ENCODE measurements around the gene PPP1R3C. TPM values are rescaled to one million over a fixed set of nuclear protein-coding genes. Genes with fewer than 3 reads are reported as not detected.

PPP1R3C gene
- polyA plus RNA-seq = 0.51 and 0.64 TPM in 2 replicates
- polyA minus RNA-seq = 1.5 and 2.1 TPM in 2 replicates

- peaks cover 8% of the 10 kb centered on the region for H3K27me3 ChIP-seq (ENCODE audit: insufficient read depth, low read depth, low read length)
- no peak within 1 kb of the TSS for H3K4me2 ChIP-seq (ENCODE audit: low read length)
- H3K9me3 ChIP-seq (ENCODE audit: low read length) = no peaks in the 10 kb centered on the region
- H3K79me2 ChIP-seq (replicated peaks; ENCODE audit: insufficient read depth, low read length) = no peaks in the 10 kb centered on the region
- H4K20me1 ChIP-seq (ENCODE audit: insufficient read depth) = no peaks in the 10 kb centered on the region
- H3K4me3 ChIP-seq (ENCODE audit: low read length) = peak within 1 kb of the TSS; percentile 69
- TF ChIP-seq MXI1 (conservative IDR thresholded peaks at IDR 0.05; ENCODE audit: poor library complexity, severe bottlenecking) (peak; percentile 37), POLR2AphosphoS5 (IDR thresholded peaks at IDR 0.05) (no peak), EZH2 (IDR thresholded peaks at IDR 0.05; ENCODE audit: borderline replicate concordance, insufficient read depth, low read length, poor library complexity, severe bottlenecking) (no peak), EP300 (conservative IDR thresholded peaks at IDR 0.05; ENCODE audit: poor library complexity, severe bottlenecking) (no peak), TAF1 (IDR thresholded peaks at IDR 0.05; ENCODE audit: low read depth) (no peak), CTCF (IDR thresholded peaks at IDR 0.05; ENCODE audit: poor library complexity, severe bottlenecking) (peak; percentile 55), RAD21 (conservative IDR thresholded peaks at IDR 0.05) (peak; percentile 26), SMC3 (conservative IDR thresholded peaks at IDR 0.05; ENCODE audit: poor library complexity) (no peak)
- TF ChIP-seq, protein P1, sequence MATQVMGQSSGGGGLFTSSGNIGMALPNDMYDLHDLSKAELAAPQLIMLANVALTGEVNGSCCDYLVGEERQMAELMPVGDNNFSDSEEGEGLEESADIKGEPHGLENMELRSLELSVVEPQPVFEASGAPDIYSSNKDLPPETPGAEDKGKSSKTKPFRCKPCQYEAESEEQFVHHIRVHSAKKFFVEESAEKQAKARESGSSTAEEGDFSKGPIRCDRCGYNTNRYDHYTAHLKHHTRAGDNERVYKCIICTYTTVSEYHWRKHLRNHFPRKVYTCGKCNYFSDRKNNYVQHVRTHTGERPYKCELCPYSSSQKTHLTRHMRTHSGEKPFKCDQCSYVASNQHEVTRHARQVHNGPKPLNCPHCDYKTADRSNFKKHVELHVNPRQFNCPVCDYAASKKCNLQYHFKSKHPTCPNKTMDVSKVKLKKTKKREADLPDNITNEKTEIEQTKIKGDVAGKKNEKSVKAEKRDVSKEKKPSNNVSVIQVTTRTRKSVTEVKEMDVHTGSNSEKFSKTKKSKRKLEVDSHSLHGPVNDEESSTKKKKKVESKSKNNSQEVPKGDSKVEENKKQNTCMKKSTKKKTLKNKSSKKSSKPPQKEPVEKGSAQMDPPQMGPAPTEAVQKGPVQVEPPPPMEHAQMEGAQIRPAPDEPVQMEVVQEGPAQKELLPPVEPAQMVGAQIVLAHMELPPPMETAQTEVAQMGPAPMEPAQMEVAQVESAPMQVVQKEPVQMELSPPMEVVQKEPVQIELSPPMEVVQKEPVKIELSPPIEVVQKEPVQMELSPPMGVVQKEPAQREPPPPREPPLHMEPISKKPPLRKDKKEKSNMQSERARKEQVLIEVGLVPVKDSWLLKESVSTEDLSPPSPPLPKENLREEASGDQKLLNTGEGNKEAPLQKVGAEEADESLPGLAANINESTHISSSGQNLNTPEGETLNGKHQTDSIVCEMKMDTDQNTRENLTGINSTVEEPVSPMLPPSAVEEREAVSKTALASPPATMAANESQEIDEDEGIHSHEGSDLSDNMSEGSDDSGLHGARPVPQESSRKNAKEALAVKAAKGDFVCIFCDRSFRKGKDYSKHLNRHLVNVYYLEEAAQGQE (IDR thresholded peaks at IDR 0.05; ENCODE audit: borderline replicate concordance) = no peak
- H3K36me3 ChIP-seq (ENCODE audit: insufficient read depth, low read length) = no peaks in the 10 kb centered on the region
- peak within 1 kb of the TSS; percentile 26 for H3K9ac ChIP-seq (ENCODE audit: low read length)
- H3K9me2 ChIP-seq (ENCODE audit: insufficient read depth, low read length) = no peaks in the 10 kb centered on the region
- H3F3A ChIP-seq (ENCODE audit: insufficient read depth, low read length, poor library complexity, severe bottlenecking) = no peaks in the 10 kb centered on the region
- no peak within 1 kb of the TSS for H3K27ac ChIP-seq (ENCODE audit: low read length)
- no peak within 1 kb of the TSS for H2AFZ ChIP-seq (ENCODE audit: low read depth, low read length)
These were observed at the start of gene PPP1R3C for GRCh38 chr10:91632671-91633550. PPP1R3C (minus strand) TSS chr10:91633071; CDS start chr10:91632969, 102 bp downstream.

GRCh38 chr10:91681361-91682276 is 48.7 kb upstream of the PPP1R3C start:
- H4K20me1 ChIP-seq (ENCODE audit: insufficient read depth) = no peaks in the 10 kb centered on the region
- TF ChIP-seq MXI1 (conservative IDR thresholded peaks at IDR 0.05; ENCODE audit: poor library complexity, severe bottlenecking) (no peak), EZH2 (IDR thresholded peaks at IDR 0.05; ENCODE audit: borderline replicate concordance, insufficient read depth, low read length, poor library complexity, severe bottlenecking) (no peak), SMC3 (conservative IDR thresholded peaks at IDR 0.05; ENCODE audit: poor library complexity) (no peak), EP300 (conservative IDR thresholded peaks at IDR 0.05; ENCODE audit: poor library complexity, severe bottlenecking) (no peak), CTCF (IDR thresholded peaks at IDR 0.05; ENCODE audit: poor library complexity, severe bottlenecking) (no peak), POLR2AphosphoS5 (IDR thresholded peaks at IDR 0.05) (no peak), TAF1 (IDR thresholded peaks at IDR 0.05; ENCODE audit: low read depth) (no peak), RAD21 (conservative IDR thresholded peaks at IDR 0.05) (no peak)
- TF ChIP-seq, protein P1 (IDR thresholded peaks at IDR 0.05; ENCODE audit: borderline replicate concordance) = no peak
- no peaks in the 10 kb centered on the region for H3K79me2 ChIP-seq (replicated peaks; ENCODE audit: insufficient read depth, low read length)
- no peak overlapping the region for H3K4me2 ChIP-seq (ENCODE audit: low read length)
- H3K9me2 ChIP-seq (ENCODE audit: insufficient read depth, low read length) = no peaks in the 10 kb centered on the region
- H3K9me3 ChIP-seq (ENCODE audit: low read length) = no peaks in the 10 kb centered on the region
- no peaks in the 10 kb centered on the region for H3K27me3 ChIP-seq (ENCODE audit: insufficient read depth, low read depth, low read length)
- no peaks in the 10 kb centered on the region for H3F3A ChIP-seq (ENCODE audit: insufficient read depth, low read length, poor library complexity, severe bottlenecking)
- no peak overlapping the region for H3K9ac ChIP-seq (ENCODE audit: low read length)
- H2AFZ ChIP-seq (ENCODE audit: low read depth, low read length) = no peak overlapping the region
- H3K36me3 ChIP-seq (ENCODE audit: insufficient read depth, low read length) = no peaks in the 10 kb centered on the region
- no peak overlapping the region for H3K27ac ChIP-seq (ENCODE audit: low read length)
- H3K4me3 ChIP-seq (ENCODE audit: low read length) = no peak overlapping the region
